ENCODE results near the gene FBXL17. TPM values are rescaled to one million over a fixed set of nuclear protein-coding genes. Genes with fewer than 3 reads are reported as not detected.

The FBXL17 gene
- total and polyA plus RNA-seq, 4 donors: 2.1 to 14.1 (median 6.3) TPM

GRCh38 chr5:107824821-107825220 is 557.1 kb downstream of the FBXL17 start:
- no peak for DNase-seq (ENCODE audit: low spot score)
- no peaks in the 10 kb centered on the region for H3K36me3 ChIP-seq (ENCODE audit: control insufficient read depth in 4 of 4, insufficient read depth in 3 of 4, low read depth in 1 of 4, low read length in 3 of 4)
- H3K9me3 ChIP-seq (ENCODE audit: control insufficient read depth in 4 of 4, low read length in 3 of 4): peaks cover 0 to 3% (median 0%) of the 10 kb centered on the region in 4 donors
- no peaks in the 10 kb centered on the region for H3K27me3 ChIP-seq (ENCODE audit: control insufficient read depth in 4 of 4, insufficient read depth in 4 of 4, low read length in 3 of 4)
- H3K27ac ChIP-seq (ENCODE audit: low read depth in 1 of 2, low read length in 2 of 2): no peak overlapping the region
- no peak overlapping the region for H3K4me3 ChIP-seq (ENCODE audit: low read depth in 1 of 3, low read length in 3 of 3)
- no peak overlapping the region for H3K9ac ChIP-seq (ENCODE audit: low read depth in 1 of 2, low read length in 2 of 2)
- TF ChIP-seq MAX (IDR thresholded peaks at IDR 0.05) (no peak), FOXA1 (IDR thresholded peaks at IDR 0.05) (no peak), YY1 (IDR thresholded peaks at IDR 0.05) (no peak), NR2F2 (IDR thresholded peaks at IDR 0.05) (no peak), RAD21 (IDR thresholded peaks at IDR 0.05) (no peak), HNF4A (conservative IDR thresholded peaks at IDR 0.05) (no peak)
- WGBS: 79% methylated on average over 1 of the region's 1 CpG
- no peaks in the 10 kb centered on the region for H3K4me1 ChIP-seq (ENCODE audit: control insufficient read depth in 4 of 4, insufficient read depth in 4 of 4, low read length in 3 of 4)

GRCh38 chr5:107821288-107821687 is 560.6 kb downstream of the FBXL17 start:
- Histone ChIP-seq H3K9ac (ENCODE audit: low read depth in 1 of 2, low read length in 2 of 2) (no peak overlapping the region), H3K27ac (ENCODE audit: low read depth in 1 of 2, low read length in 2 of 2) (no peak overlapping the region), H3K9me3 (ENCODE audit: control insufficient read depth in 4 of 4, low read length in 3 of 4) (peaks cover 0 to 3% (median 0%) of the 10 kb centered on the region in 4 donors), H3K36me3 (ENCODE audit: control insufficient read depth in 4 of 4, insufficient read depth in 3 of 4, low read depth in 1 of 4, low read length in 3 of 4) (no peaks in the 10 kb centered on the region), H3K4me3 (ENCODE audit: low read depth in 1 of 3, low read length in 3 of 3) (no peak overlapping the region), H3K4me1 (ENCODE audit: control insufficient read depth in 4 of 4, insufficient read depth in 4 of 4, low read length in 3 of 4) (no peaks in the 10 kb centered on the region), H3K27me3 (ENCODE audit: control insufficient read depth in 4 of 4, insufficient read depth in 4 of 4, low read length in 3 of 4) (no peaks in the 10 kb centered on the region)
- WGBS: 87% methylated on average over 3 of the region's 3 CpGs
- no peak for DNase-seq (ENCODE audit: low spot score)
- no peak for TF ChIP-seq MAX (IDR thresholded peaks at IDR 0.05)
- TF ChIP-seq HNF4G (IDR thresholded peaks at IDR 0.05): no peak
- TF ChIP-seq ATF3 (IDR thresholded peaks at IDR 0.05): no peak
- no peak for TF ChIP-seq CTCF (IDR thresholded peaks at IDR 0.05; ENCODE audit: low read depth, low read length, missing input control)
- TF ChIP-seq EGR1 (IDR thresholded peaks at IDR 0.05; ENCODE audit: low read depth in 2 of 2): no peak
- TF ChIP-seq ZBTB33 (IDR thresholded peaks at IDR 0.05): no peak

- peaks cover 0 to 3% (median 0%) of the 10 kb centered on the region in 4 donors for H3K9me3 ChIP-seq (ENCODE audit: control insufficient read depth in 4 of 4, low read length in 3 of 4)
- DNase-seq (ENCODE audit: low spot score): no peak
- H3K36me3 ChIP-seq (ENCODE audit: control insufficient read depth in 4 of 4, insufficient read depth in 3 of 4, low read depth in 1 of 4, low read length in 3 of 4): no peaks in the 10 kb centered on the region
- no peaks in the 10 kb centered on the region for H3K27me3 ChIP-seq (ENCODE audit: control insufficient read depth in 4 of 4, insufficient read depth in 4 of 4, low read length in 3 of 4)
- 90% methylated on average over 4 of the region's 4 CpGs for WGBS
- no peak overlapping the region for H3K27ac ChIP-seq (ENCODE audit: low read depth in 1 of 2, low read length in 2 of 2)
- no peak overlapping the region for H3K9ac ChIP-seq (ENCODE audit: low read depth in 1 of 2, low read length in 2 of 2)
- no peak overlapping the region for H3K4me3 ChIP-seq (ENCODE audit: low read depth in 1 of 3, low read length in 3 of 3)
- H3K4me1 ChIP-seq (ENCODE audit: control insufficient read depth in 4 of 4, insufficient read depth in 4 of 4, low read length in 3 of 4): no peaks in the 10 kb centered on the region
- TF ChIP-seq ATF3 (IDR thresholded peaks at IDR 0.05): no peak
- no peak for TF ChIP-seq YY1 (IDR thresholded peaks at IDR 0.05)
- no peak for TF ChIP-seq MAX (IDR thresholded peaks at IDR 0.05)
- TF ChIP-seq FOXA1 (IDR thresholded peaks at IDR 0.05): no peak
- TF ChIP-seq FOXA2 (IDR thresholded peaks at IDR 0.05): no peak
- no peak for TF ChIP-seq RXRA (IDR thresholded peaks at IDR 0.05)
- TF ChIP-seq EGR1 (IDR thresholded peaks at IDR 0.05; ENCODE audit: low read depth in 2 of 2): no peak
- no peak for TF ChIP-seq GABPA (IDR thresholded peaks at IDR 0.05 in 1 of 2, conservative IDR thresholded peaks at IDR 0.05 in 1 of 2)
- no peak for TF ChIP-seq ZBTB33 (IDR thresholded peaks at IDR 0.05)
- TF ChIP-seq SP1 (IDR thresholded peaks at IDR 0.05): no peak
- no peak for TF ChIP-seq HNF4G (IDR thresholded peaks at IDR 0.05)
- no peak for TF ChIP-seq NR2F2 (IDR thresholded peaks at IDR 0.05)
- no peak for TF ChIP-seq HNF4A (conservative IDR thresholded peaks at IDR 0.05)
- no peak for TF ChIP-seq TAF1 (conservative IDR thresholded peaks at IDR 0.05)
- TF ChIP-seq JUND (IDR thresholded peaks at IDR 0.05): no peak
- no peak for TF ChIP-seq RAD21 (IDR thresholded peaks at IDR 0.05)
- no peak for TF ChIP-seq CTCF (IDR thresholded peaks at IDR 0.05; ENCODE audit: low read depth, low read length, missing input control)
Measured at GRCh38 chr5:107820429-107820828, 561.5 kb downstream of the FBXL17 start.

All from liver (tissue), 9 donors.